GM12878 (cell line): ENCODE data around the gene SMIM14. TPM values are rescaled to one million over a fixed set of nuclear protein-coding genes. Genes with fewer than 3 reads are reported as not detected.

ENCODE experiments used
- ATAC-seq: fragments of 200-7000 bp; cut with Tn5 transposase; 3 replicates; pipeline ENCODE4 v1.9.1; 2020; ENCODE audit warnings: mild to moderate bottlenecking, moderate library complexity
- BruUV-seq: library from RNA; stranded (reverse); fragments of 400-500 nt; replicated peaks from 2 replicates; lab custom pipeline; 2021; lab: Mats Ljungman, UMichigan
- CTCF ChIA-PET: fragments of 300-600 bp; sonication (Branson Sonifier 250); formaldehyde crosslinking; extraction: SDS; loops from one replicate; lab custom pipeline; 2021; ENCODE audit warnings: inconsistent platforms; lab: Yijun Ruan, JAX
- POLR2A ChIA-PET: fragments of 350-600 bp; formaldehyde crosslinking; extraction: SDS; loops from one replicate; lab custom pipeline; 2021; ENCODE audit warnings: inconsistent platforms; lab: Charles Lee
- RAD21 ChIA-PET: fragments of 300-600 bp; sonication (Branson Sonifier 250); formaldehyde crosslinking; loops from one replicate; lab custom pipeline; 2023; ENCODE audit warnings: antibody characterized with exemption; ENCODE audit not compliant: unreplicated experiment; lab: Charles Lee
- SMC1A ChIA-PET: fragments of 300-600 bp; sonication (Branson Sonifier 250); formaldehyde crosslinking; loops from one replicate; lab custom pipeline; 2023; ENCODE audit not compliant: unreplicated experiment, uncharacterized antibody; lab: Charles Lee
- DNase-seq: peaks from one replicate; pipeline ENCODE4 v3.0.0-alpha.2; 2011; ENCODE audit warnings: low read depth, low spot score
- FAIRE-seq: peaks from 3 replicates; lab custom pipeline; 2011; peaks lifted over from hg19 to GRCh38; lab: Jason Lieb, UNC
- H2AFZ ChIP-seq: 2 replicates; pipeline ENCODE4 v1.6.0; 2011; ENCODE audit warnings: low read depth, low read length, control low read depth; ENCODE audit not compliant: control insufficient read depth
- H3K27ac ChIP-seq: 2 replicates; pipeline ENCODE4 v1.5.1; 2011; ENCODE audit warnings: control low read depth; ENCODE audit not compliant: control insufficient read depth, insufficient read depth
- H3K27me3 ChIP-seq, 2 experiments: replicated peaks in 1 of 2; 2 replicates each; pipeline versions ENCODE4 v1.6.0 to v1.6.1; 2011; ENCODE audit warnings: low read length in 1 of 2; ENCODE audit not compliant: control insufficient read depth in 2 of 2, insufficient read depth in 2 of 2
- H3K36me3 ChIP-seq, 2 experiments: 2 replicates each; pipeline ENCODE4 v1.5.1; 2011; ENCODE audit warnings: low read length in 1 of 2; ENCODE audit not compliant: control insufficient read depth in 2 of 2, insufficient read depth in 2 of 2
- H3K4me1 ChIP-seq: 2 replicates; pipeline ENCODE4 v1.6.1; 2011; ENCODE audit warnings: mild to moderate bottlenecking, low read length, moderate library complexity, mixed read lengths; ENCODE audit not compliant: control insufficient read depth, insufficient read depth
- H3K4me2 ChIP-seq: 2 replicates; pipeline ENCODE4 v1.6.0; 2011; ENCODE audit warnings: control low read depth; ENCODE audit not compliant: control insufficient read depth, insufficient read depth
- H3K4me3 ChIP-seq: fragments of 200-600 bp; sonication (generic); 2 replicates; pipeline ENCODE4 v1.5.1; 2016
- H3K79me2 ChIP-seq: 2 replicates; pipeline ENCODE4 v1.6.0; 2011; ENCODE audit warnings: low read length; ENCODE audit not compliant: control insufficient read depth, insufficient read depth
- H3K9ac ChIP-seq: 2 replicates; pipeline ENCODE4 v1.8.0; 2011; ENCODE audit warnings: low read length, control low read depth, mixed read lengths; ENCODE audit not compliant: control insufficient read depth, insufficient read depth
- H3K9me3 ChIP-seq: replicated peaks from 3 replicates; pipeline ENCODE4 v1.5.1; 2011; ENCODE audit warnings: mild to moderate bottlenecking, low read length; ENCODE audit not compliant: control insufficient read depth, insufficient read depth
- H4K20me1 ChIP-seq: 2 replicates; pipeline ENCODE4 v1.6.0; 2011; ENCODE audit not compliant: control insufficient read depth, insufficient read depth
- ATF7 ChIP-seq: fragments of 450-650 bp; IDR thresholded peaks from 2 replicates; pipeline ENCODE4 v1.6.1; 2016; ENCODE audit warnings: low read depth, mild to moderate bottlenecking
- BCL11A ChIP-seq: IDR thresholded peaks from 2 replicates; pipeline ENCODE4 v1.6.1; 2011; ENCODE audit warnings: low read depth, low read length
- BHLHE40 ChIP-seq, 2 experiments: fragments of 450-650 bp in 1 of 2; IDR thresholded peaks; 2 replicates each; pipeline ENCODE4 v1.6.1; 2011 to 2017; ENCODE audit warnings: low read depth in 2 of 2, borderline replicate concordance in 1 of 2, improper control_type of control experiment in 1 of 2, low read length in 1 of 2, mild to moderate bottlenecking in 1 of 2
- CHD2 ChIP-seq: IDR thresholded peaks from 2 replicates; pipeline ENCODE4 v1.6.1; 2011; ENCODE audit warnings: low read depth, low read length, improper control_type of control experiment, borderline replicate concordance
- DPF2 ChIP-seq: fragments of 450-650 bp; IDR thresholded peaks from 2 replicates; pipeline ENCODE4 v1.6.1; 2017; ENCODE audit warnings: mild to moderate bottlenecking
- ETV6 ChIP-seq, 2 experiments: fragments of 450-650 bp in 1 of 2; IDR thresholded peaks in 1 of 2; conservative IDR thresholded peaks in 1 of 2; 2 replicates each; pipeline ENCODE4 v1.6.1; 2014; ENCODE audit warnings: antibody characterized with exemption in 1 of 2, borderline replicate concordance in 1 of 2, low read depth in 1 of 2, mild to moderate bottlenecking in 1 of 2, moderate library complexity in 1 of 2
- GABPA ChIP-seq: IDR thresholded peaks from 2 replicates; pipeline ENCODE4 v1.6.1; 2014; ENCODE audit warnings: antibody characterized with exemption, low read depth, mild to moderate bottlenecking, inconsistent platforms
- IRF4 ChIP-seq: IDR thresholded peaks from 2 replicates; pipeline ENCODE4 v1.6.1; 2011; ENCODE audit warnings: low read depth, low read length
- LARP7 ChIP-seq: fragments of 450-650 bp; IDR thresholded peaks from 2 replicates; pipeline ENCODE4 v1.6.1; 2017; ENCODE audit warnings: mild to moderate bottlenecking
- MXI1 ChIP-seq: fragments of 150-350 bp; IDR thresholded peaks from 2 replicates; pipeline ENCODE4 v1.6.1; 2011; ENCODE audit warnings: low read depth, mild to moderate bottlenecking, inconsistent platforms, low read length, improper control_type of control experiment
- MYC ChIP-seq: IDR thresholded peaks from 2 replicates; pipeline ENCODE4 v1.6.1; 2011; ENCODE audit warnings: mild to moderate bottlenecking, low read length, moderate library complexity, inconsistent platforms; ENCODE audit not compliant: insufficient read depth, insufficient replicate concordance, insufficient read length, severe bottlenecking
- POLR2AphosphoS2 ChIP-seq: IDR thresholded peaks from 2 replicates; pipeline ENCODE4 v1.6.1; 2011; ENCODE audit warnings: low read depth, mild to moderate bottlenecking, low read length, improper control_type of control experiment, moderate library complexity
- RB1 ChIP-seq: fragments of 450-650 bp; formaldehyde crosslinking; IDR thresholded peaks from 2 replicates; pipeline ENCODE4 v1.6.1; 2017; ENCODE audit warnings: mild to moderate bottlenecking, borderline replicate concordance
- RUNX3 ChIP-seq: IDR thresholded peaks from 2 replicates; pipeline ENCODE4 v1.6.1; 2012; ENCODE audit warnings: low read length, inconsistent platforms
- SMAD5 ChIP-seq: IDR thresholded peaks from 2 replicates; pipeline ENCODE4 v1.6.1; 2016; ENCODE audit warnings: antibody characterized with exemption, low read depth
- SRF ChIP-seq, 2 experiments: IDR thresholded peaks; 2 replicates each; pipeline ENCODE4 v1.6.1; 2011; ENCODE audit warnings: low read depth in 2 of 2, low read length in 2 of 2, mild to moderate bottlenecking in 1 of 2, moderate library complexity in 1 of 2
- SUPT20H ChIP-seq: IDR thresholded peaks from 2 replicates; pipeline ENCODE4 v1.6.1; 2011; ENCODE audit warnings: low read depth, mild to moderate bottlenecking, low read length, moderate library complexity, borderline replicate concordance; ENCODE audit not compliant: control insufficient read depth
- TAF1 ChIP-seq: IDR thresholded peaks from 2 replicates; pipeline ENCODE4 v1.6.1; 2011; ENCODE audit warnings: mild to moderate bottlenecking, low read depth, low read length, borderline replicate concordance
- ZZZ3 ChIP-seq: IDR thresholded peaks from 2 replicates; pipeline ENCODE4 v1.6.1; 2011; ENCODE audit warnings: low read depth; ENCODE audit not compliant: control insufficient read depth, insufficient read length
- in situ Hi-C: fragments of 300-500 bp; cut with MboI; formaldehyde crosslinking; loops from 9 replicates; pipeline ENCODE4 v1.14.3; 2018; ENCODE audit warnings: mixed read lengths
- intact Hi-C: fragments of 100-400 bp; cut with micrococcal nuclease; formaldehyde crosslinking; loops from one replicate; pipeline ENCODE4 v1.14.2; 2022; ENCODE audit not compliant: unreplicated experiment
- polyA plus RNA-seq, 11 experiments: library from polyadenylated mRNA; depleted of rRNA in 4 of 11; unstranded in 6 of 11; stranded (reverse) in 5 of 11; fragments of >200 nt; fragmentation: Nextera tagmentation in 4 of 11; fragmentation: Illumina TruSeq in 1 of 11; extraction: Ambion mirVana in 4 of 11; extraction: Trizol in 1 of 11; gene quantifications; 1 replicate in 1 of 11; 2 replicates in 10 of 11; pipeline versions ENCODE4 v1.2.1 to v1.2.3, GENCODE V29; 2011 to 2016; ENCODE audit warnings: inconsistent platforms in 2 of 11, missing spikeins in 2 of 11, low read depth in 1 of 11
- total RNA-seq, 4 experiments: library from RNA; depleted of rRNA in 3 of 4; stranded (reverse); fragments of >200 nt in 3 of 4; fragmentation: Illumina TruSeq in 1 of 4; extraction: Trizol in 1 of 4; gene quantifications; 2 replicates each; pipeline versions ENCODE4 v1.2.1 to v1.2.3, GENCODE V29; 2013 to 2021
- TF ChIP-seq, protein P1 (sequence below): fragments of 450-650 bp; IDR thresholded peaks from 2 replicates; pipeline ENCODE4 v1.6.1; 2017; ENCODE audit warnings: mild to moderate bottlenecking, moderate library complexity

The SMIM14 gene
- total and polyA plus RNA-seq, 10 of the 15 experiments (the other 5 are each of a cell fraction or from before 2014, with no cell fraction given), result 125 to 671 (median 188) TPM

DNA sequence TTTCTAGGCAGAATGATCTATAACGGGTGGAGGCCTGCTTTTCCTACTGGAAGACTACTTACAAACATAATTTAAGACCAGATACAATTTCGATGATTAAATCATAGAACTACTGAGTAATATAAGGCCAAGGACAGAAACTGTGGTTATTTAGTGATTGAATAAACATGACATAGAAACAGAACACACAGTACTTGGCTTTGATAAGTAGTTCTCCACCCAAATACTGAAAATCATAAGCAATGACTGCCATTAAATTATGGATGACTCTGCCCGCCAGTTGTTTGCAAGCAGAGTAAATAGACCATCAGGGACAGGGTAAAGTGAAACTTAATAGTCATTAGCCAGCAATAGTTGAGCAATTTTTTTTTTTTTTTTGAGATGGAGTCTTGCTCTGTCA is 17.2 kb upstream of the SMIM14 start (continued):
- TF ChIP-seq MYC (no peak), RB1 (no peak), LARP7 (no peak), SUPT20H (no peak), SMAD5 (no peak), ETV6 (conservative IDR thresholded peaks at IDR 0.05 in 1 of 2, IDR thresholded peaks at IDR 0.05 in 1 of 2; ENCODE audit: borderline replicate concordance in 1 of 2, low read depth in 1 of 2) (no peak), IRF4 (peak; percentile 49; the same call in 1 of the 2 replicates)

DNA sequence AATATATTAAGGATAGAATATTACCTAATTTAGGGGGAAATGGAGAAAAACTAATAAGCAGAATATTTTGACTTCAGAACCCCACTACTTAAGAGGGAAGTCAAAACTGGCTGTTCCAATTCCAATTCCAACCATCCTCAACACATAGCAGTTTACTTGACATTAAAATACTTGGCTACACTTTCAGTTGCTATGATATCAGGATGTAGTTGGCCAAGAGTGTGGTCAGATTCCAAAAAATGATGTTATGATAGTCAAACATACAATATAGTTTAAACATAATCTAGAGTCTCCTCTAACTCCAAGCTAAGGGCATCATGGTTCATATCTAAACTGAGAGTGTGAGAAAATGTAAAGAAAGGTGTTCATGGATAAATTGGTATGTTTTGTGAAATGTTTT is 16.5 kb upstream of the SMIM14 start:
- SMC1A ChIA-PET, result no interaction called here
- no peaks in the 10 kb centered on the region for H3K36me3 ChIP-seq
- H2AFZ ChIP-seq, result no peak overlapping the region
- CTCF ChIA-PET, result interaction anchor here (1.1 kb wide), 1 partner anchor 323 kb away, joined by 3 read pairs; no protein-coding TSS in a partner anchor
- no TSS peak for BruUV-seq
- no peak overlapping the region for H3K4me2 ChIP-seq
- H4K20me1 ChIP-seq, result no peaks in the 10 kb centered on the region
- H3K4me1 ChIP-seq, result peaks cover 31% of the 10 kb centered on the region
- ATAC-seq, result no peak; the same call in 2 of the 3 replicates
- no peaks in the 10 kb centered on the region for H3K27me3 ChIP-seq
- no peak for DNase-seq
- no peak for FAIRE-seq
- no peak overlapping the region for H3K9ac ChIP-seq
- H3K4me3 ChIP-seq, result no peak overlapping the region
- no peak overlapping the region for H3K27ac ChIP-seq
- no peaks in the 10 kb centered on the region for H3K79me2 ChIP-seq
- POLR2A ChIA-PET, result interaction anchor here (0.6 to 0.7 kb wide), 2 partner anchors 35 to 36 kb away, joined by 3 read pairs; no protein-coding TSS in a partner anchor
- no peaks in the 10 kb centered on the region; the same call in 1 of the 3 replicates for H3K9me3 ChIP-seq
- intact Hi-C loops, result loop anchor here (1.0 kb wide), 1 partner anchor 19 kb away; no protein-coding TSS in a partner anchor
- in situ Hi-C loops, result no loop called here
- RAD21 ChIA-PET, result interaction anchor here (0.9 to 1.8 kb wide), 2 partner anchors 24 to 186 kb away, joined by 3 to 5 read pairs; no protein-coding TSS in a partner anchor
- TF ChIP-seq TAF1 (no peak), RUNX3 (no peak), BCL11A (no peak), ZZZ3 (no peak), SRF (IDR thresholded peaks at IDR 0.05; ENCODE audit: low read depth in 2 of 2, low read length in 2 of 2) (no peak), POLR2AphosphoS2 (no peak), SMAD5 (no peak), DPF2 (no peak), BHLHE40 (IDR thresholded peaks at IDR 0.05; ENCODE audit: borderline replicate concordance in 1 of 2, low read depth in 2 of 2, low read length in 1 of 2) (no peak), ATF7 (no peak), MXI1 (no peak), CHD2 (no peak), GABPA (no peak)
- TF ChIP-seq, protein P1, sequence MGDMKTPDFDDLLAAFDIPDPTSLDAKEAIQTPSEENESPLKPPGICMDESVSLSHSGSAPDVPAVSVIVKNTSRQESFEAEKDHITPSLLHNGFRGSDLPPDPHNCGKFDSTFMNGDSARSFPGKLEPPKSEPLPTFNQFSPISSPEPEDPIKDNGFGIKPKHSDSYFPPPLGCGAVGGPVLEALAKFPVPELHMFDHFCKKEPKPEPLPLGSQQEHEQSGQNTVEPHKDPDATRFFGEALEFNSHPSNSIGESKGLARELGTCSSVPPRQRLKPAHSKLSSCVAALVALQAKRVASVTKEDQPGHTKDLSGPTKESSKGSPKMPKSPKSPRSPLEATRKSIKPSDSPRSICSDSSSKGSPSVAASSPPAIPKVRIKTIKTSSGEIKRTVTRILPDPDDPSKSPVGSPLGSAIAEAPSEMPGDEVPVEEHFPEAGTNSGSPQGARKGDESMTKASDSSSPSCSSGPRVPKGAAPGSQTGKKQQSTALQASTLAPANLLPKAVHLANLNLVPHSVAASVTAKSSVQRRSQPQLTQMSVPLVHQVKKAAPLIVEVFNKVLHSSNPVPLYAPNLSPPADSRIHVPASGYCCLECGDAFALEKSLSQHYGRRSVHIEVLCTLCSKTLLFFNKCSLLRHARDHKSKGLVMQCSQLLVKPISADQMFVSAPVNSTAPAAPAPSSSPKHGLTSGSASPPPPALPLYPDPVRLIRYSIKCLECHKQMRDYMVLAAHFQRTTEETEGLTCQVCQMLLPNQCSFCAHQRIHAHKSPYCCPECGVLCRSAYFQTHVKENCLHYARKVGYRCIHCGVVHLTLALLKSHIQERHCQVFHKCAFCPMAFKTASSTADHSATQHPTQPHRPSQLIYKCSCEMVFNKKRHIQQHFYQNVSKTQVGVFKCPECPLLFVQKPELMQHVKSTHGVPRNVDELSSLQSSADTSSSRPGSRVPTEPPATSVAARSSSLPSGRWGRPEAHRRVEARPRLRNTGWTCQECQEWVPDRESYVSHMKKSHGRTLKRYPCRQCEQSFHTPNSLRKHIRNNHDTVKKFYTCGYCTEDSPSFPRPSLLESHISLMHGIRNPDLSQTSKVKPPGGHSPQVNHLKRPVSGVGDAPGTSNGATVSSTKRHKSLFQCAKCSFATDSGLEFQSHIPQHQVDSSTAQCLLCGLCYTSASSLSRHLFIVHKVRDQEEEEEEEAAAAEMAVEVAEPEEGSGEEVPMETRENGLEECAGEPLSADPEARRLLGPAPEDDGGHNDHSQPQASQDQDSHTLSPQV, result no peak
